Smooth muscle cell (in vitro differentiated cells): ENCODE results near the gene SIL1. TPM values are rescaled to one million over a fixed set of nuclear protein-coding genes. Genes with fewer than 3 reads are reported as not detected.

Experiments
- DNase-seq: peaks from one replicate; lab custom pipeline; 2025; ENCODE audit not compliant: unreplicated experiment; lab: John Stamatoyannopoulos, UW
- H2AFZ ChIP-seq: fragments of 200-600 bp; sonication (generic); 2 replicates; pipeline ENCODE4 v1.6.0; 2016; ENCODE audit warnings: antibody characterized with exemption, low read depth, mild to moderate bottlenecking
- H3F3A ChIP-seq: fragments of 200-600 bp; sonication (generic); 2 replicates; pipeline ENCODE4 v1.6.0; 2017; ENCODE audit warnings: antibody characterized with exemption, low read depth
- H3K27ac ChIP-seq: fragments of 200-600 bp; sonication (generic); 2 replicates; pipeline ENCODE4 v1.5.1; 2016; ENCODE audit warnings: low read depth, mild to moderate bottlenecking
- H3K27me3 ChIP-seq: fragments of 200-600 bp; sonication (generic); 2 replicates; pipeline ENCODE4 v1.6.1; 2016; ENCODE audit warnings: low read depth, mild to moderate bottlenecking
- H3K36me3 ChIP-seq: fragments of 200-600 bp; sonication (generic); 2 replicates; pipeline ENCODE4 v1.5.1; 2016; ENCODE audit warnings: low read depth
- H3K4me1 ChIP-seq: fragments of 200-600 bp; sonication (generic); 2 replicates; pipeline ENCODE4 v1.5.1; 2016; ENCODE audit warnings: low read depth
- H3K4me2 ChIP-seq: fragments of 200-600 bp; sonication (generic); 2 replicates; pipeline ENCODE4 v1.6.0; 2016; ENCODE audit warnings: mild to moderate bottlenecking
- H3K4me3 ChIP-seq: fragments of 200-600 bp; sonication (generic); 2 replicates; pipeline ENCODE4 v1.5.1; 2016; ENCODE audit warnings: mild to moderate bottlenecking
- H3K79me2 ChIP-seq: fragments of 200-600 bp; sonication (generic); 2 replicates; pipeline ENCODE4 v1.6.0; 2016; ENCODE audit warnings: low read depth, mild to moderate bottlenecking
- H3K9ac ChIP-seq: fragments of 200-600 bp; sonication (generic); 2 replicates; pipeline ENCODE4 v1.6.0; 2016; ENCODE audit warnings: low read depth
- H3K9me3 ChIP-seq: fragments of 200-600 bp; sonication (generic); replicated peaks from 2 replicates; pipeline ENCODE4 v1.5.1; 2016; ENCODE audit warnings: low read depth
- H4K20me1 ChIP-seq: fragments of 200-600 bp; sonication (generic); 2 replicates; pipeline ENCODE4 v1.6.0; 2016; ENCODE audit warnings: low read depth
- CTCF ChIP-seq: fragments of 200-600 bp; sonication (generic); IDR thresholded peaks from 2 replicates; pipeline ENCODE4 v1.5.1; 2017; ENCODE audit warnings: borderline replicate concordance, mild to moderate bottlenecking, antibody characterized with exemption; ENCODE audit not compliant: insufficient read depth, poor library complexity, severe bottlenecking
- WGBS: methylation state at CpG from one replicate; pipeline ENCODE4 v1.1.7; 2016; ENCODE audit warnings: low lambda C conversion rate; 5-methylcytosine and 5-hydroxymethylcytosine counted together
- polyA plus RNA-seq: library from polyadenylated mRNA; unstranded; fragments of >200 nt; fragmentation: Nextera tagmentation; extraction: Ambion mirVana; gene quantifications from 2 replicates; pipeline ENCODE4 v1.2.1, GENCODE V29; 2016
- total RNA-seq: library from RNA; depleted of rRNA; stranded (reverse); fragments of >200 nt; gene quantifications from 2 replicates; pipeline ENCODE4 v1.2.3, GENCODE V29; 2014

The SIL1 gene
- total and polyA plus RNA-seq, 2 experiments from 2014 or later = 45.5 to 119 TPM

DNA sequence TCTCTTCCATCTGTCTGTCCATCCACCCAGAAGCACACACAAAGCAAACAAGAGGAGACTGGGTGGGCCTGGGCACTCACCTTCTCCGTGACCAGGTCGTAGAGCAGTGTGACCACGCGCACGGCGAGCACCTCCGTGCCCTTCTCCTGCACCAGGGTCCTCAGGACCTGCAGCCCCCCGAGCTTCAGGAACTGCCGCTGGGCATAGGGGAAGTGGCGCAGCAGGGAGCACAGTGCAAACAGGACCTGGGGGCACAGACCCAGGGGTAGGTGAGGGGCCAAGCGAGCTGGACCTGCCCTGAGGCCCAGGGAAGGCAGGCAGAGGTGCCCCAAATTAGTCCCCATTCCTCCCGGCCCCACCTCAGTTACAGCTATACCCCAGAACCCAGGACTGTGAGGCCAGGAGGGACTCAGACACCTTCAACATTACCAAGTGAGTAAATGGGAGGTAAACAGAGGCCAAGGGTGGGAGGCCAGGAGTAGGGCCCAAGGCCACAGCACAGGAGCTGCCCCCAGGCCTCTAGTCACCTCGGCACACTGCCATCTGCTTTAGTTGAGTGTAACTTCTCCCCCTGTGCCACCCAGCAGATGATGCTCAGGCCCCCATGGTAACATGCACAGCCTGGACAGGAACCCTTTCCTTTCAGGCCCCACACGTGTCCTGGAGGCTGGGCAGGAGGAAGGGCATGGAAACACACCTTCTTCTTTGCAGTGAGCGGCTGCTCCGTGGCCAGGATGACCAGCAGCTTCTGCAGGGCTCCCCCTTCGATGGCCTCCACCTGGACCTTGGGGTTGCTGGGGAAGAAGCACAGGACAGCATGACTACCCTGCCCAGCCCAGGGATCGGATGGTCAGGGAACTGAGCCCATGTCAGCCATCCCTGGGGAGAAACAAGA is 246.8 kb downstream of the SIL1 start:
- no peak overlapping the region for H3K4me3 ChIP-seq
- no peak for TF ChIP-seq CTCF
- H2AFZ ChIP-seq = no peak overlapping the region
- H3K9me3 ChIP-seq = no peaks in the 10 kb centered on the region
- peaks cover 34% of the 10 kb centered on the region for H3K4me1 ChIP-seq
- H3K27me3 ChIP-seq = no peaks in the 10 kb centered on the region
- H3K79me2 ChIP-seq = no peaks in the 10 kb centered on the region
- H3K36me3 ChIP-seq = no peaks in the 10 kb centered on the region
- no peak for DNase-seq
- no peak overlapping the region for H3K4me2 ChIP-seq
- H3F3A ChIP-seq = no peaks in the 10 kb centered on the region
- 97% methylated on average over 18 of the region's 18 CpGs for WGBS
- H3K9ac ChIP-seq = no peak overlapping the region
- H3K27ac ChIP-seq = no peak overlapping the region
- H4K20me1 ChIP-seq = peaks cover 4% of the 10 kb centered on the region

GRCh38 chr5:138950421-138951031 is 247.6 kb downstream of the SIL1 start:
- H3K9me3 ChIP-seq = no peaks in the 10 kb centered on the region
- peaks cover 4% of the 10 kb centered on the region for H4K20me1 ChIP-seq
- H3K27ac ChIP-seq = no peak overlapping the region
- no peaks in the 10 kb centered on the region for H3K27me3 ChIP-seq
- H3K4me1 ChIP-seq = peaks cover 34% of the 10 kb centered on the region
- H3K36me3 ChIP-seq = no peaks in the 10 kb centered on the region
- H3K4me2 ChIP-seq = no peak overlapping the region
- no peaks in the 10 kb centered on the region for H3K79me2 ChIP-seq
- no peak for DNase-seq
- no peak for TF ChIP-seq CTCF
- WGBS = 87% methylated on average over 14 of the region's 14 CpGs
- H3K4me3 ChIP-seq = no peak overlapping the region
- no peaks in the 10 kb centered on the region for H3F3A ChIP-seq
- no peak overlapping the region for H2AFZ ChIP-seq
- H3K9ac ChIP-seq = no peak overlapping the region

DNA sequence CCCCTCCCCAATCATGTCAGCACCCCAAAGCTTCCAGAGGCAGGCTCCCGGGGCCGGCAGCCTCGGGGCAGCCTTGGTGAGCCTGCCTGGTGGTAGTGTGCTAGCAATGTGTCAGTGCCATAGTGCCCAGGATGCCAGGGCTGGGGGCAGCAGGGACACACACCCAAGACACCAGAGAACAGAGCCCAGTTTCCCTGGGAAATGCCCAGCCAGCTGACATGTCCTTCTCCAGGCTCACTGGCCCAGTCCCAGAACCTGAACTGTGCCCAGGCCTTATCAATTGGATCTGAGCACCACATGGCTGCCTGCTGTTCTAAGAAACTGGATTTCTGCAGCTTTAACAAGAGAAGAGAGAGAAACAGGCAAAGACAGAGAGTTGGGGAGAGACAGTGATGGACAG is 248.2 kb downstream of the SIL1 start:
- Histone ChIP-seq H3K36me3 (no peaks in the 10 kb centered on the region), H3K4me2 (no peak overlapping the region), H3K9ac (no peak overlapping the region), H3K9me3 (no peaks in the 10 kb centered on the region), H3K4me3 (no peak overlapping the region), H4K20me1 (peaks cover 4% of the 10 kb centered on the region), H3K27ac (no peak overlapping the region), H3K79me2 (no peaks in the 10 kb centered on the region), H2AFZ (no peak overlapping the region), H3K4me1 (peaks cover 31% of the 10 kb centered on the region), H3F3A (no peaks in the 10 kb centered on the region), H3K27me3 (no peaks in the 10 kb centered on the region)
- DNase-seq = no peak
- TF ChIP-seq CTCF = no peak
- whole genome bisulfite sequencing = 95% methylated on average over 3 of the region's 3 CpGs

GRCh38 chr5:138949223-138949574 is 249.0 kb downstream of the SIL1 start:
- H3K27me3 ChIP-seq = no peaks in the 10 kb centered on the region
- no peaks in the 10 kb centered on the region for H3K36me3 ChIP-seq
- no peaks in the 10 kb centered on the region for H3F3A ChIP-seq
- H3K79me2 ChIP-seq = no peaks in the 10 kb centered on the region
- no peak overlapping the region for H3K9ac ChIP-seq
- H3K9me3 ChIP-seq = no peaks in the 10 kb centered on the region
- no peak overlapping the region for H3K4me2 ChIP-seq
- no peak for DNase-seq
- WGBS = 92% methylated on average over 4 of the region's 4 CpGs
- H3K4me1 ChIP-seq = peaks cover 24% of the 10 kb centered on the region
- no peak overlapping the region for H3K27ac ChIP-seq
- H3K4me3 ChIP-seq = no peak overlapping the region
- no peak overlapping the region for H2AFZ ChIP-seq
- H4K20me1 ChIP-seq = peaks cover 4% of the 10 kb centered on the region
- TF ChIP-seq CTCF = no peak
